Natural killer cell (primary cell): Measurements from ENCODE around the gene SYCP3. TPM values are rescaled to one million over a fixed set of nuclear protein-coding genes. Genes with fewer than 3 reads are reported as not detected.
"Not testable (repeated sequence)": the region's sequence is repeated elsewhere in the genome, so short reads cannot be mapped to it uniquely, and the experiment has no call there.

ENCODE experiments used
- ATAC-seq, 3 donors: fragments of 150-1000 bp in 2 of 3; fragments of 200-7000 bp in 1 of 3; cut with Tn5 transposase; 1 replicate in 1 of 3; 2 replicates in 2 of 3; pipeline ENCODE4 v1.10.0; 2021; ENCODE audit warnings: mild to moderate bottlenecking in 2 of 3, moderate library complexity in 2 of 3
- DNase-seq, 2 donors: peaks; one replicate each; pipeline versions ENCODE4 v3.0.0 to v3.0.0-alpha.2; 2013 to 2021; ENCODE audit warnings: mixed read lengths in 1 of 2
- H3K27ac ChIP-seq: one replicate; pipeline ENCODE4 v1.5.1; 2013; ENCODE audit warnings: mild to moderate bottlenecking, low read length
- H3K27me3 ChIP-seq: one replicate; pipeline ENCODE4 v1.6.1; 2013; ENCODE audit warnings: low read length; ENCODE audit not compliant: control insufficient read depth, insufficient read depth
- H3K36me3 ChIP-seq: one replicate; pipeline ENCODE4 v1.6.1; 2013; ENCODE audit warnings: low read length; ENCODE audit not compliant: control insufficient read depth, insufficient read depth
- H3K4me1 ChIP-seq: one replicate; pipeline ENCODE4 v1.6.1; 2013; ENCODE audit warnings: low read length; ENCODE audit not compliant: control insufficient read depth, insufficient read depth
- H3K4me3 ChIP-seq: one replicate; pipeline ENCODE4 v1.5.1; 2013; ENCODE audit warnings: low read length
- H3K9me3 ChIP-seq: one replicate; pipeline ENCODE4 v1.6.1; 2013; ENCODE audit warnings: low read length; ENCODE audit not compliant: control insufficient read depth, insufficient read depth
- H3K27ac Mint-ChIP-seq, 2 donors: one replicate each; pipeline ENCODE4 v1.8.0; 2022; ENCODE audit warnings: mild to moderate bottlenecking in 2 of 2, mixed read lengths in 2 of 2, moderate library complexity in 1 of 2
- H3K27me3 Mint-ChIP-seq, 2 donors: one replicate each; pipeline ENCODE4 v1.8.0; 2022; ENCODE audit warnings: low read depth in 2 of 2, mixed read lengths in 2 of 2
- H3K36me3 Mint-ChIP-seq: one replicate; pipeline ENCODE4 v1.8.0; 2022; ENCODE audit warnings: mixed read lengths
- H3K4me1 Mint-ChIP-seq, 2 donors: one replicate each; pipeline ENCODE4 v1.8.0; 2022; ENCODE audit warnings: mixed read lengths in 2 of 2
- H3K4me3 Mint-ChIP-seq: one replicate; pipeline ENCODE4 v1.8.0; 2022; ENCODE audit warnings: mild to moderate bottlenecking, moderate library complexity, mixed read lengths
- H3K9me3 Mint-ChIP-seq, 2 donors: one replicate each; pipeline ENCODE4 v1.8.0; 2022; ENCODE audit warnings: mixed read lengths in 2 of 2
- CTCF ChIP-seq: fragments of 200-600 bp; IDR thresholded peaks from one replicate; pipeline ENCODE4 v1.8.0; 2022; ENCODE audit warnings: antibody characterized with exemption
- WGBS: methylation state at CpG from one replicate; pipeline ENCODE4 v1.1.7; 2013; ENCODE audit warnings: missing lambda C conversion rate; ENCODE audit not compliant: insufficient coverage; 5-methylcytosine and 5-hydroxymethylcytosine counted together
- intact Hi-C: fragments of 100-400 bp; cut with micrococcal nuclease; formaldehyde crosslinking; loops from one replicate; pipeline ENCODE4 v1.14.2; 2022
- total RNA-seq, 4 donors: library from RNA; stranded (reverse); fragments of 120-200 nt in 1 of 4; gene quantifications; one replicate each; pipeline versions ENCODE4 v1.2.3 to v1.2.4, GENCODE V29; 2013 to 2022

SYCP3 gene
- total RNA-seq, 3 donors from 2014 or later (not counting 1 experiment from before 2014, with no cell fraction given) = 1.4 to 3.2 (median 2.4) TPM

- H3K9me3 ChIP-seq = no peaks in the 10 kb centered on the region
- no peak for ATAC-seq
- Mint-ChIP-seq H3K36me3 (no peaks in the 10 kb centered on the region), H3K4me1 (no peaks in the 10 kb centered on the region), H3K27me3 (peaks cover 3 to 17% of the 10 kb centered on the region in 2 donors), H3K27ac (no peak overlapping the region), H3K9me3 (no peaks in the 10 kb centered on the region), H3K4me3 (no peak overlapping the region)
- no peaks in the 10 kb centered on the region for H3K36me3 ChIP-seq
- DNase-seq = no peak
- H3K4me3 ChIP-seq = no peak overlapping the region
- no peak overlapping the region for H3K27ac ChIP-seq
- intact Hi-C loops = no loop called here
- WGBS = 100% methylated on average over 1 of the region's 3 CpGs
- H3K4me1 ChIP-seq = no peaks in the 10 kb centered on the region
- no peaks in the 10 kb centered on the region for H3K27me3 ChIP-seq
- TF ChIP-seq CTCF = no peak
Measured at GRCh38 chr12:101690544-101691098, 48.6 kb downstream of the SYCP3 start.

- Histone ChIP-seq H3K27me3 (peaks cover 3% of the 10 kb centered on the region), H3K4me1 (no peaks in the 10 kb centered on the region), H3K36me3 (no peaks in the 10 kb centered on the region), H3K4me3 (no peak overlapping the region), H3K9me3 (no peaks in the 10 kb centered on the region), H3K27ac (no peak overlapping the region)
- no peak for ATAC-seq
- intact Hi-C loops = no loop called here
- Mint-ChIP-seq H3K4me1 (no peaks in the 10 kb centered on the region), H3K27ac (no peak overlapping the region), H3K9me3 (no peaks in the 10 kb centered on the region), H3K27me3 (peaks cover 6 to 24% of the 10 kb centered on the region in 2 donors), H3K4me3 (no peak overlapping the region), H3K36me3 (no peaks in the 10 kb centered on the region)
- WGBS = 89% methylated on average over 1 of the region's 1 CpG
- no peak for TF ChIP-seq CTCF
- DNase-seq = no peak
Measured at GRCh38 chr12:101686176-101686575, 53.1 kb downstream of the SYCP3 start.

- Mint-ChIP-seq H3K9me3 (no peaks in the 10 kb centered on the region), H3K4me3 (no peak overlapping the region), H3K27ac (no peak overlapping the region), H3K36me3 (no peaks in the 10 kb centered on the region), H3K27me3 (peaks cover 10 to 24% of the 10 kb centered on the region in 2 donors), H3K4me1 (no peaks in the 10 kb centered on the region)
- no CpG with 5 or more reads among the region's 1 CpG for WGBS
- ATAC-seq (no peak), DNase-seq (no peak)
- peaks cover 3% of the 10 kb centered on the region for H3K27me3 ChIP-seq
- no peak overlapping the region for H3K27ac ChIP-seq
- TF ChIP-seq CTCF = no peak
- no peaks in the 10 kb centered on the region for H3K9me3 ChIP-seq
- H3K4me3 ChIP-seq = no peak overlapping the region
- intact Hi-C loops = no loop called here
- no peaks in the 10 kb centered on the region for H3K36me3 ChIP-seq
- H3K4me1 ChIP-seq = no peaks in the 10 kb centered on the region
Measured at GRCh38 chr12:101685092-101685491, 54.2 kb downstream of the SYCP3 start.

- H3K4me3 ChIP-seq, H3K9me3 Mint-ChIP-seq, ATAC-seq, H3K4me1 ChIP-seq, intact Hi-C loops, H3K36me3 ChIP-seq, H3K9me3 ChIP-seq, DNase-seq, H3K36me3 Mint-ChIP-seq, H3K4me3 Mint-ChIP-seq, H3K27ac ChIP-seq, H3K27me3 ChIP-seq, H3K27ac Mint-ChIP-seq: not testable (repeated sequence)
- H3K27me3 Mint-ChIP-seq = peaks cover 29 to 39% of the 10 kb centered on the region in 2 donors
- WGBS = 96% methylated on average over 6 of the region's 6 CpGs
- H3K4me1 Mint-ChIP-seq = peaks cover 7 to 11% of the 10 kb centered on the region in 2 donors
Measured at GRCh38 chr12:101681627-101682026, 57.6 kb downstream of the SYCP3 start.
